ENCODE results near the gene TRAF3IP3. TPM values are rescaled to one million over a fixed set of nuclear protein-coding genes. Genes with fewer than 3 reads are reported as not detected.

The TRAF3IP3 gene
- total RNA-seq, 1 donor from 2014 or later, result 8.9 TPM

- no peak for DNase-seq (ENCODE audit: low spot score)
Observed at GRCh38 chr1:209797978-209798639, 42.3 kb downstream of the TRAF3IP3 start.

- DNase-seq (ENCODE audit: low spot score), result no peak
Observed at GRCh38 chr1:209800984-209801834, 45.4 kb downstream of the TRAF3IP3 start.

- DNase-seq (ENCODE audit: low spot score), result peak; percentile 80
Observed at GRCh38 chr1:209802117-209802779, 46.4 kb downstream of the TRAF3IP3 start.

GRCh38 chr1:209802780-209803152, 46.9 kb downstream of the TRAF3IP3 start:
- DNase-seq (ENCODE audit: low spot score), result no peak

- DNase-seq (ENCODE audit: low spot score), result no peak
Observed at GRCh38 chr1:209803568-209803967, 47.7 kb downstream of the TRAF3IP3 start.

GRCh38 chr1:209805341-209805781, 49.5 kb downstream of the TRAF3IP3 start:
- DNase-seq (ENCODE audit: low spot score), result no peak

- DNase-seq (ENCODE audit: low spot score), result peak; percentile 92
Observed at GRCh38 chr1:209805875-209806760, 50.3 kb downstream of the TRAF3IP3 start, which contains the start of gene IRF6. IRF6 (minus strand) TSS chr1:209806142; CDS start chr1:209801413, 4,729 bp downstream.

- no peak for DNase-seq (ENCODE audit: low spot score)
Observed at GRCh38 chr1:209807509-209807908, 51.7 kb downstream of the TRAF3IP3 start.

- DNase-seq (ENCODE audit: low spot score), result no peak
Observed at GRCh38 chr1:209808059-209808581, 52.3 kb downstream of the TRAF3IP3 start.

GRCh38 chr1:209809611-209810010, 53.8 kb downstream of the TRAF3IP3 start:
- DNase-seq (ENCODE audit: low spot score), result no peak

- no peak for DNase-seq (ENCODE audit: low spot score)
Observed at GRCh38 chr1:209810783-209811182, 54.9 kb downstream of the TRAF3IP3 start.

GRCh38 chr1:209813902-209814301, 58.0 kb downstream of the TRAF3IP3 start:
- DNase-seq (ENCODE audit: low spot score), result no peak

GRCh38 chr1:209815490-209815889, 59.6 kb downstream of the TRAF3IP3 start:
- DNase-seq (ENCODE audit: low spot score), result no peak

GRCh38 chr1:209815931-209816341, 60.1 kb downstream of the TRAF3IP3 start:
- no peak for DNase-seq (ENCODE audit: low spot score)

- no peak for DNase-seq (ENCODE audit: low spot score)
Observed at GRCh38 chr1:209816923-209817322, 61.1 kb downstream of the TRAF3IP3 start.

GRCh38 chr1:209817691-209818090, 61.8 kb downstream of the TRAF3IP3 start:
- DNase-seq (ENCODE audit: low spot score), result no peak

GRCh38 chr1:209819058-209819457, 63.2 kb downstream of the TRAF3IP3 start:
- DNase-seq (ENCODE audit: low spot score), result no peak

GRCh38 chr1:209820986-209821385, 65.1 kb downstream of the TRAF3IP3 start:
- DNase-seq (ENCODE audit: low spot score), result no peak

GRCh38 chr1:209822706-209823105, 66.9 kb downstream of the TRAF3IP3 start:
- no peak for DNase-seq (ENCODE audit: low spot score)

- DNase-seq (ENCODE audit: low spot score), result no peak
Observed at GRCh38 chr1:209823143-209824041, 67.5 kb downstream of the TRAF3IP3 start.
